GM12878 (cell line): ENCODE measurements around the gene KCTD16. TPM values are rescaled to one million over a fixed set of nuclear protein-coding genes. Genes with fewer than 3 reads are reported as not detected.

Experiments
- E4F1 ChIP-seq: fragments of 450-650 bp; IDR thresholded peaks from 2 replicates; pipeline ENCODE4 v1.6.1; 2018; ENCODE audit warnings: borderline replicate concordance, mild to moderate bottlenecking; ENCODE audit not compliant: partially characterized antibody
- ELK1 ChIP-seq: IDR thresholded peaks from 2 replicates; pipeline ENCODE4 v1.6.1; 2012; ENCODE audit warnings: low read depth, low read length, improper control_type of control experiment
- NR2C1 ChIP-seq: fragments of 450-650 bp; IDR thresholded peaks from 2 replicates; pipeline ENCODE4 v1.6.1; 2017; ENCODE audit warnings: antibody characterized with exemption, mild to moderate bottlenecking, moderate library complexity
- PKNOX1 ChIP-seq: fragments of 450-650 bp; IDR thresholded peaks from 2 replicates; pipeline ENCODE4 v1.6.1; 2016; ENCODE audit warnings: mild to moderate bottlenecking
- ZNF592 ChIP-seq: fragments of 450-650 bp; IDR thresholded peaks from 2 replicates; pipeline ENCODE4 v1.6.1; 2017; ENCODE audit warnings: mild to moderate bottlenecking, moderate library complexity
- polyA plus RNA-seq, 11 experiments: library from polyadenylated mRNA; depleted of rRNA in 4 of 11; unstranded in 6 of 11; stranded (reverse) in 5 of 11; fragments of >200 nt; fragmentation: Nextera tagmentation in 4 of 11; fragmentation: Illumina TruSeq in 1 of 11; extraction: Ambion mirVana in 4 of 11; extraction: Trizol in 1 of 11; gene quantifications; 1 replicate in 1 of 11; 2 replicates in 10 of 11; pipeline versions ENCODE4 v1.2.1 to v1.2.3, GENCODE V29; 2011 to 2016; ENCODE audit warnings: inconsistent platforms in 2 of 11, missing spikeins in 2 of 11, low read depth in 1 of 11
- total RNA-seq, 4 experiments: library from RNA; depleted of rRNA in 3 of 4; stranded (reverse); fragments of >200 nt in 3 of 4; fragmentation: Illumina TruSeq in 1 of 4; extraction: Trizol in 1 of 4; gene quantifications; 2 replicates each; pipeline versions ENCODE4 v1.2.1 to v1.2.3, GENCODE V29; 2013 to 2021

The KCTD16 gene
- total and polyA plus RNA-seq, 10 of the 15 experiments (the other 5 are each of a cell fraction or from before 2014, with no cell fraction given), result 0.03 to 0.10 (median 0.06) TPM; not detected in 3

- TF ChIP-seq PKNOX1 (no peak), ELK1 (no peak), E4F1 (no peak), NR2C1 (no peak), ZNF592 (no peak)
These were observed 3.1 kb downstream of the KCTD16 start (continued) for GRCh38 chr5:144173766-144174165.
